ENCODE measurements around the gene GID8. TPM values are rescaled to one million over a fixed set of nuclear protein-coding genes. Genes with fewer than 3 reads are reported as not detected.

GID8 gene
- total and polyA plus RNA-seq, 2 experiments from 2014 or later, result 17.6 to 31.0 TPM

DNA sequence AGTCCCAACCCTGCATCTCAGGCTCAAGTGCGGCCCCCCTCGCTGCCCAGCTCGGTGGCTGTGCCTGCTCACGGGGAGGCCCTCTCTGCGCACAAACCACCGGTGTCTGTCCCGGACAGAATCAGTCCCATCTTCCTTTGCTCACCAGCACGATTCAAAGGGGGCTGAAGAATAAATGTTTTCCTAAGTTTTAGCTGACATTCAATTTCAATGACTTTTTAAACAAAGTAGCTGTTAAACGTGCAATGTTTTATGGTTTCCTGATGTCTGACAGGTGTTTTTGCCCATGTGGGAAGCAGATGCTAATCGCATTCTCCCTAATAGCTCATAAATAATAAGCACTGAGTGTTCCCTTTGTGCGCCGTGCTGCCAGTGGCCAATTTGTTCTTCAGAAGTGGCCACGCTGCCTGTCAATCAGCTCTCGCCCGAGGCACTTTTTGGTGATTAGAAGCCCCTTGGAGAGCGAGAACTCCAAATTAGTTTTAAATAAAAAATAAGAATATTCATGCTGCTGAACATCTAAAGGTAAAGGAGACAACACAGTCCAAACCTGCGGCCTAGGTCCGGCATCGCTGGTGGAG is 42.5 kb downstream of the GID8 start:
- Histone ChIP-seq H3K36me3 (ENCODE audit: low read depth) (no peaks in the 10 kb centered on the region), H3K4me3 (no peak overlapping the region), H3K79me2 (ENCODE audit: insufficient read depth) (no peaks in the 10 kb centered on the region), H3K4me1 (ENCODE audit: insufficient read depth) (no peaks in the 10 kb centered on the region), H3K9ac (no peak overlapping the region), H3K4me2 (ENCODE audit: unreplicated experiment) (no peak overlapping the region), H3K27me3 (replicated peaks; ENCODE audit: insufficient read depth) (peaks cover 37% of the 10 kb centered on the region), H3K9me3 (ENCODE audit: low read depth) (no peaks in the 10 kb centered on the region), H3F3A (ENCODE audit: insufficient read depth) (no peaks in the 10 kb centered on the region), H3K9me2 (ENCODE audit: insufficient read depth) (no peaks in the 10 kb centered on the region), H3K27ac (no peak overlapping the region), H2AFZ (no peak overlapping the region), H4K20me1 (ENCODE audit: insufficient read depth) (no peaks in the 10 kb centered on the region)
- in situ Hi-C loops (cut with MboI), result no loop called here
- WGBS, 2 experiments (ENCODE audit: low coverage in 1 of 2, low lambda C conversion rate in 2 of 2, missing lambda C conversion rate in 2 of 2), result 8 to 9% methylated on average over 19 of the region's 19 CpGs
- DNase-seq, result no peak
- TF ChIP-seq EZH2 (IDR thresholded peaks at IDR 0.05; ENCODE audit: insufficient read depth, poor library complexity, severe bottlenecking) (no peak), EZH2phosphoT487 (IDR thresholded peaks at IDR 0.05; ENCODE audit: insufficient read depth, low read depth) (no peak)

DNA sequence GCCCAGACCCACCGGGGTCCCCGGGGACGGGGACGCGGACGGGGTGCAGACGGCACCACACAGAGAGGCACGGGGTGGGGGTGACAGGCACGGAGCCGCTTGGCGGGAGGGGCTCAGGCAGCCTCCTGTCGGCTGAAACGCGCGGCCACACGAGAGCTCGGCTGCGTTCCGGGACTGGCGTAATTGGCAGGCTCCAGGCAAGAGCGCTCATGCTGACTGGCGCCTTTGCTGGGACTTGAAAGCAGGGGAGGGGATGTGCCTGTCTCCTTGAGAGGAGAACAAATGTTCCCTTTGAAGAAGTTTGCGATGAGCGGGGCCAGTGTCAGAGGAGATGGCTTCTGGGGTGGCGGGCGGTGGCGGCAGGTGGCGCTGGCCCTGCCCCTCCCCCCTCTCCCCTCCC is 43.0 kb downstream of the GID8 start:
- peak; percentile 64 for DNase-seq
- peaks cover 37% of the 10 kb centered on the region for H3K27me3 ChIP-seq (replicated peaks; ENCODE audit: insufficient read depth)

DNA sequence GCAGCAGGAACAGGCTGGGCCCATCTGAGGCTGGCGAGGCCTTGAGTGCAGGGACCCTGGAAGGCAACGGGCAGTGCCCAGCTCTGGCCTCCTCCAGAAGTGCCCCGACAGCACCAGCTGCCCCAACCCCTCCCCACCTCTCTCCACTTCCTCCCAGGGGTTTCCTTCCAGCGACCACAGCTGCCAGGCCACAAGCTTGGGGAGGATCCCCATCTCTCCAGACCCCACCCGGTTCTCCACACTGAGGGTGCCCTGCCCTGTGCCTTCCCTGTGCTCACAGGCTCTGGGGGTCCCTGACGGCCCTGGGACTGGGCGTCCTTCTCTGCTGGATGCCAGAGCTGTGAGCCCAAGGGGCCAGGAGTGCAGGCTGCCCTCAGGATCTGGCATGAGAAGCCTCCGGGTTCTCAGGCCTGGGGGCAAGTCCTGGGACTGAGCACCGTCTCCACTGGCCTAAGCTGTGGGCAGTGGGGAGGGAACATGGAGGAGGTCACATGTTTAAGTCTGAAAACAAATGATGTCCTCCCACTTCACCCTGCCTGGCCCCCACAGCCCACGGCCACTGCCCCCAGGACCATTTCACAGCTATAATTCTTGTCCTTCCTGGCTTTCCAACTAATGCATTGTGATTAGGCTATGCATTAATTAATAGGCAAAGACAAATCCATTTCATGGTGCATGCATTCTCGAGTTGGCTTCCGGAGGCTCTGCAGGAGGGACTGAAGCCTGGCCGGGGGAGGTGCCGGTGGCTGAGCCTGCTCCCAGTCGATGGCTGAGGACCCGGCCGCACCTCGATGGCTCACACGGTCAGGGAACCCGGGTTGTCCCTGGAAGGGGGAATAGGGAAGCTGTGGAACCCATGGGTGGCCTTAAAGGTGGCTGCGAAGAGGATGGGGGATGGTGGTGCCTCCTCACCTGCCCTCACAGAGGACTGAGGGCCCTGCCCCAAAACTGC is 44.5 kb downstream of the GID8 start:
- Histone ChIP-seq H3K36me3 (ENCODE audit: low read depth) (no peaks in the 10 kb centered on the region), H3K4me2 (ENCODE audit: unreplicated experiment) (no peak overlapping the region), H3K27me3 (replicated peaks; ENCODE audit: insufficient read depth) (peaks cover 28% of the 10 kb centered on the region), H3K9ac (no peak overlapping the region), H3K4me1 (ENCODE audit: insufficient read depth) (no peaks in the 10 kb centered on the region), H3K79me2 (ENCODE audit: insufficient read depth) (no peaks in the 10 kb centered on the region), H2AFZ (no peak overlapping the region), H3K27ac (no peak overlapping the region), H3K4me3 (no peak overlapping the region), H4K20me1 (ENCODE audit: insufficient read depth) (no peaks in the 10 kb centered on the region), H3K9me3 (ENCODE audit: low read depth) (no peaks in the 10 kb centered on the region), H3F3A (ENCODE audit: insufficient read depth) (no peaks in the 10 kb centered on the region), H3K9me2 (ENCODE audit: insufficient read depth) (no peaks in the 10 kb centered on the region)
- no peak for DNase-seq
- no peak for TF ChIP-seq EZH2phosphoT487 (IDR thresholded peaks at IDR 0.05; ENCODE audit: insufficient read depth, low read depth)
- no peak for TF ChIP-seq EZH2 (IDR thresholded peaks at IDR 0.05; ENCODE audit: insufficient read depth, poor library complexity, severe bottlenecking)
- 45 to 54% methylated on average over 20 to 21 of the region's 21 CpGs for WGBS, 2 experiments (ENCODE audit: low coverage in 1 of 2, low lambda C conversion rate in 2 of 2, missing lambda C conversion rate in 2 of 2)
- in situ Hi-C loops (cut with MboI), result no loop called here

More for the DNA sequence above, 43.0 kb downstream of the GID8 start:
- H3K36me3 ChIP-seq (ENCODE audit: low read depth), result no peaks in the 10 kb centered on the region
- no peaks in the 10 kb centered on the region for H3K9me2 ChIP-seq (ENCODE audit: insufficient read depth)
- no peaks in the 10 kb centered on the region for H3K79me2 ChIP-seq (ENCODE audit: insufficient read depth)
- H3K4me3 ChIP-seq, result no peak overlapping the region
- TF ChIP-seq EZH2 (IDR thresholded peaks at IDR 0.05; ENCODE audit: insufficient read depth, poor library complexity, severe bottlenecking), result no peak
- TF ChIP-seq EZH2phosphoT487 (IDR thresholded peaks at IDR 0.05; ENCODE audit: insufficient read depth, low read depth), result no peak
- H3K4me2 ChIP-seq (ENCODE audit: unreplicated experiment), result no peak overlapping the region
- no peaks in the 10 kb centered on the region for H3F3A ChIP-seq (ENCODE audit: insufficient read depth)
- in situ Hi-C loops (cut with MboI), result no loop called here
- WGBS, 2 experiments (ENCODE audit: low coverage in 1 of 2, low lambda C conversion rate in 2 of 2, missing lambda C conversion rate in 2 of 2), result 5 to 8% methylated on average over 19 to 27 of the region's 28 CpGs
- no peak overlapping the region for H2AFZ ChIP-seq
- no peak overlapping the region for H3K9ac ChIP-seq
- H3K27ac ChIP-seq, result no peak overlapping the region
- no peaks in the 10 kb centered on the region for H3K9me3 ChIP-seq (ENCODE audit: low read depth)
- no peaks in the 10 kb centered on the region for H4K20me1 ChIP-seq (ENCODE audit: insufficient read depth)
- H3K4me1 ChIP-seq (ENCODE audit: insufficient read depth), result no peaks in the 10 kb centered on the region

DNA sequence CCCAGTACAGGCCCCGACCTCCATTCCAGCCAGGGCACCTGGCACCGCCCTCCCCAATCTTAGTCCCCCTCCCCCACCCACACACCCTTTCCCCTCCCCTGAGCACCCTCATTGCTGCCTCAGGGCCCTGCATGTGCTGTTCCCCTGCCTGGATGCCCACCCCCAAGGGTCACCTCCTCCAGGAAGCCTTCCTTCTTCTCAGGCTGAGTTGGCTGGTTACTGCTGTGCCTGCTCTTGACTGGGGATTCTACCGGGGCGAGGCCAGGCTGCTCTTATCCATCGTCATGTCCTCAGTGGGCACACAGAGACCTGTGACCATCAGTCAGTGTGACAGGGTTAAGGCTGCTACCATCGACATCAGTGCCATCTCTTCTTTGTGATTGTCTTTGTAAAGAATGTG is 45.3 kb downstream of the GID8 start:
- DNase-seq, result no peak
- Histone ChIP-seq H3K9me3 (ENCODE audit: low read depth) (no peaks in the 10 kb centered on the region), H3K4me3 (no peak overlapping the region), H3F3A (ENCODE audit: insufficient read depth) (no peaks in the 10 kb centered on the region), H3K4me1 (ENCODE audit: insufficient read depth) (no peaks in the 10 kb centered on the region), H4K20me1 (ENCODE audit: insufficient read depth) (no peaks in the 10 kb centered on the region), H3K27ac (no peak overlapping the region), H2AFZ (no peak overlapping the region), H3K27me3 (replicated peaks; ENCODE audit: insufficient read depth) (peaks cover 28% of the 10 kb centered on the region), H3K79me2 (ENCODE audit: insufficient read depth) (no peaks in the 10 kb centered on the region), H3K9ac (no peak overlapping the region), H3K9me2 (ENCODE audit: insufficient read depth) (no peaks in the 10 kb centered on the region), H3K4me2 (ENCODE audit: unreplicated experiment) (no peak overlapping the region), H3K36me3 (ENCODE audit: low read depth) (no peaks in the 10 kb centered on the region)
- TF ChIP-seq EZH2phosphoT487 (IDR thresholded peaks at IDR 0.05; ENCODE audit: insufficient read depth, low read depth) (no peak), EZH2 (IDR thresholded peaks at IDR 0.05; ENCODE audit: insufficient read depth, poor library complexity, severe bottlenecking) (no peak)
- 55 to 76% methylated on average over 4 to 6 of the region's 6 CpGs for WGBS, 2 experiments (ENCODE audit: low coverage in 1 of 2, low lambda C conversion rate in 2 of 2, missing lambda C conversion rate in 2 of 2)
- in situ Hi-C loops (cut with MboI), result no loop called here

Measured in GM23248 (cell line).